GM19025 (cell line): ENCODE measurements around the gene CADM2.

Experiments
- ATAC-seq: cut with Tn5 transposase; IDR thresholded peaks from one replicate; pipeline ENCODE4 v1.9.1; 2021; ENCODE audit warnings: mild to moderate bottlenecking, low read depth, moderate library complexity; ENCODE audit not compliant: unreplicated experiment

The CADM2 gene

GRCh38 chr3:86051058-86051457 lies 1092.3 kb downstream of the CADM2 start:
- no peak for ATAC-seq

GRCh38 chr3:86056032-86056431 lies 1097.2 kb downstream of the CADM2 start:
- ATAC-seq: no peak

GRCh38 chr3:86056962-86057361 lies 1098.2 kb downstream of the CADM2 start:
- no peak for ATAC-seq

GRCh38 chr3:86073799-86074198 lies 1115.0 kb downstream of the CADM2 start:
- no peak for ATAC-seq

GRCh38 chr3:86087160-86087871 lies 1128.5 kb downstream of the CADM2 start:
- ATAC-seq: no peak

- ATAC-seq: no peak
These were observed 1145.4 kb downstream of the CADM2 start for GRCh38 chr3:86104154-86104553.

GRCh38 chr3:86109434-86109833 lies 1150.6 kb downstream of the CADM2 start:
- no peak for ATAC-seq
